Measurements from ENCODE around the gene SMIM23. TPM values are rescaled to one million over a fixed set of nuclear protein-coding genes. Genes with fewer than 3 reads are reported as not detected.

SMIM23 gene
- not detected for total RNA-seq

- Mint-ChIP-seq H3K4me1 (ENCODE audit: low read depth) (no peaks in the 10 kb centered on the region), H3K27ac (no peak within 1 kb of the TSS), H3K4me3 (no peak within 1 kb of the TSS), H3K36me3 (ENCODE audit: insufficient read depth in 2 of 2) (no peaks in the 10 kb centered on the region), H3K27me3 (ENCODE audit: low read depth) (peaks cover 48% of the 10 kb centered on the region), H3K9me3 (no peaks in the 10 kb centered on the region)
- DNase-seq (no peak), ATAC-seq (replicated peaks in 1 of 2) (no peak)
These were observed at the start of gene SMIM23 for GRCh38 chr5:171785517-171785916. Gene SMIM23 (plus strand): TSS chr5:171785817. CDS start chr5:171785872, 55 bp downstream.

- ATAC-seq (replicated peaks in 1 of 2) = no peak
- Mint-ChIP-seq H3K27me3 (ENCODE audit: low read depth) (no peaks in the 10 kb centered on the region), H3K27ac (no peak overlapping the region), H3K36me3 (ENCODE audit: insufficient read depth in 2 of 2) (no peaks in the 10 kb centered on the region), H3K4me3 (no peak overlapping the region), H3K4me1 (ENCODE audit: low read depth) (no peaks in the 10 kb centered on the region), H3K9me3 (no peaks in the 10 kb centered on the region)
- no peak for DNase-seq
These were observed 48.4 kb upstream of the SMIM23 start for GRCh38 chr5:171736976-171737891.

GRCh38 chr5:171738501-171738900, 47.1 kb upstream of the SMIM23 start:
- ATAC-seq (replicated peaks in 1 of 2) (no peak), DNase-seq (no peak)
- Mint-ChIP-seq H3K27ac (no peak overlapping the region), H3K4me1 (ENCODE audit: low read depth) (no peaks in the 10 kb centered on the region), H3K36me3 (ENCODE audit: insufficient read depth in 2 of 2) (no peaks in the 10 kb centered on the region), H3K9me3 (no peaks in the 10 kb centered on the region), H3K4me3 (no peak overlapping the region), H3K27me3 (ENCODE audit: low read depth) (no peaks in the 10 kb centered on the region)

GRCh38 chr5:171739271-171739670, 46.3 kb upstream of the SMIM23 start:
- H3K4me1 Mint-ChIP-seq (ENCODE audit: low read depth) = no peaks in the 10 kb centered on the region
- H3K9me3 Mint-ChIP-seq = no peaks in the 10 kb centered on the region
- peaks cover 3% of the 10 kb centered on the region for H3K27me3 Mint-ChIP-seq (ENCODE audit: low read depth)
- no peak overlapping the region for H3K4me3 Mint-ChIP-seq
- no peaks in the 10 kb centered on the region for H3K36me3 Mint-ChIP-seq (ENCODE audit: insufficient read depth in 2 of 2)
- no peak overlapping the region for H3K27ac Mint-ChIP-seq
- ATAC-seq (replicated peaks in 1 of 2) (no peak), DNase-seq (no peak)

GRCh38 chr5:171743436-171744076, 42.1 kb upstream of the SMIM23 start:
- Mint-ChIP-seq H3K27me3 (ENCODE audit: low read depth) (peaks cover 10% of the 10 kb centered on the region), H3K4me1 (ENCODE audit: low read depth) (no peaks in the 10 kb centered on the region), H3K27ac (no peak overlapping the region), H3K36me3 (ENCODE audit: insufficient read depth in 2 of 2) (no peaks in the 10 kb centered on the region), H3K4me3 (no peak overlapping the region), H3K9me3 (no peaks in the 10 kb centered on the region)
- ATAC-seq (replicated peaks in 1 of 2) (no peak), DNase-seq (no peak)

- DNase-seq = no peak
- no peak overlapping the region for H3K4me3 Mint-ChIP-seq
- peaks cover 13% of the 10 kb centered on the region for H3K27me3 Mint-ChIP-seq (ENCODE audit: low read depth)
- H3K9me3 Mint-ChIP-seq = no peaks in the 10 kb centered on the region
- ATAC-seq (replicated peaks in 1 of 2) = no peak
- H3K27ac Mint-ChIP-seq = no peak overlapping the region
- H3K4me1 Mint-ChIP-seq (ENCODE audit: low read depth) = no peaks in the 10 kb centered on the region
- no peaks in the 10 kb centered on the region for H3K36me3 Mint-ChIP-seq (ENCODE audit: insufficient read depth in 2 of 2)
These were observed 41.4 kb upstream of the SMIM23 start for GRCh38 chr5:171744264-171744663.

GRCh38 chr5:171744882-171745281, 40.7 kb upstream of the SMIM23 start:
- H3K9me3 Mint-ChIP-seq = no peaks in the 10 kb centered on the region
- no peak overlapping the region for H3K4me3 Mint-ChIP-seq
- no peaks in the 10 kb centered on the region for H3K36me3 Mint-ChIP-seq (ENCODE audit: insufficient read depth in 2 of 2)
- H3K27ac Mint-ChIP-seq = no peak overlapping the region
- H3K27me3 Mint-ChIP-seq (ENCODE audit: low read depth) = peaks cover 13% of the 10 kb centered on the region
- DNase-seq = no peak
- no peak for ATAC-seq (replicated peaks in 1 of 2)
- H3K4me1 Mint-ChIP-seq (ENCODE audit: low read depth) = no peaks in the 10 kb centered on the region

GRCh38 chr5:171745602-171746001, 40.0 kb upstream of the SMIM23 start:
- Mint-ChIP-seq H3K27me3 (ENCODE audit: low read depth) (peaks cover 13% of the 10 kb centered on the region), H3K36me3 (ENCODE audit: insufficient read depth in 2 of 2) (no peaks in the 10 kb centered on the region), H3K9me3 (no peaks in the 10 kb centered on the region), H3K4me3 (no peak overlapping the region), H3K27ac (no peak overlapping the region), H3K4me1 (ENCODE audit: low read depth) (no peaks in the 10 kb centered on the region)
- ATAC-seq (replicated peaks in 1 of 2) = no peak
- no peak for DNase-seq

GRCh38 chr5:171747061-171747859, 38.4 kb upstream of the SMIM23 start:
- H3K27me3 Mint-ChIP-seq (ENCODE audit: low read depth) = peaks cover 24% of the 10 kb centered on the region
- no peaks in the 10 kb centered on the region for H3K36me3 Mint-ChIP-seq (ENCODE audit: insufficient read depth in 2 of 2)
- H3K27ac Mint-ChIP-seq = no peak overlapping the region
- H3K4me3 Mint-ChIP-seq = no peak overlapping the region
- H3K4me1 Mint-ChIP-seq (ENCODE audit: low read depth) = no peaks in the 10 kb centered on the region
- ATAC-seq (replicated peaks in 1 of 2) = no peak
- no peak for DNase-seq
- no peaks in the 10 kb centered on the region for H3K9me3 Mint-ChIP-seq

GRCh38 chr5:171748720-171749119, 36.9 kb upstream of the SMIM23 start:
- Mint-ChIP-seq H3K4me3 (no peak overlapping the region), H3K36me3 (ENCODE audit: insufficient read depth in 2 of 2) (no peaks in the 10 kb centered on the region), H3K4me1 (ENCODE audit: low read depth) (no peaks in the 10 kb centered on the region), H3K27ac (no peak overlapping the region), H3K9me3 (no peaks in the 10 kb centered on the region), H3K27me3 (ENCODE audit: low read depth) (peaks cover 24% of the 10 kb centered on the region)
- ATAC-seq (replicated peaks in 1 of 2) (no peak), DNase-seq (no peak)

GRCh38 chr5:171749365-171749764, 36.3 kb upstream of the SMIM23 start:
- ATAC-seq (replicated peaks in 1 of 2) = no peak
- H3K27me3 Mint-ChIP-seq (ENCODE audit: low read depth) = peaks cover 20% of the 10 kb centered on the region
- no peak overlapping the region for H3K27ac Mint-ChIP-seq
- H3K36me3 Mint-ChIP-seq (ENCODE audit: insufficient read depth in 2 of 2) = no peaks in the 10 kb centered on the region
- DNase-seq = no peak
- H3K9me3 Mint-ChIP-seq = no peaks in the 10 kb centered on the region
- H3K4me3 Mint-ChIP-seq = no peak overlapping the region
- no peaks in the 10 kb centered on the region for H3K4me1 Mint-ChIP-seq (ENCODE audit: low read depth)

- Mint-ChIP-seq H3K27me3 (ENCODE audit: low read depth) (peaks cover 18% of the 10 kb centered on the region), H3K36me3 (ENCODE audit: insufficient read depth in 2 of 2) (no peaks in the 10 kb centered on the region), H3K9me3 (no peaks in the 10 kb centered on the region), H3K4me1 (ENCODE audit: low read depth) (no peaks in the 10 kb centered on the region), H3K4me3 (no peak overlapping the region), H3K27ac (no peak overlapping the region)
- ATAC-seq (replicated peaks in 1 of 2) (no peak), DNase-seq (no peak)
These were observed 35.3 kb upstream of the SMIM23 start for GRCh38 chr5:171750311-171750788.

- Mint-ChIP-seq H3K4me3 (no peak overlapping the region), H3K36me3 (ENCODE audit: insufficient read depth in 2 of 2) (peaks cover 0 to 3% of the 10 kb centered on the region in 2 donors), H3K9me3 (peaks cover 3% of the 10 kb centered on the region in 2 donors), H3K4me1 (ENCODE audit: low read depth) (peaks cover 14% of the 10 kb centered on the region), H3K27me3 (ENCODE audit: low read depth) (peaks cover 27% of the 10 kb centered on the region), H3K27ac (no peak overlapping the region)
- ATAC-seq (replicated peaks in 1 of 2) = no peak
- DNase-seq = no peak
These were observed 30.2 kb upstream of the SMIM23 start for GRCh38 chr5:171755354-171755821.

Measured in activated T-cell treated with anti-CD3 and anti-CD28 coated beads, Interleukin-2, amount 50 U/mL, for 72 hours (primary cell).